ENCODE results near the gene RER1. TPM values are rescaled to one million over a fixed set of nuclear protein-coding genes. Genes with fewer than 3 reads are reported as not detected.

Gene RER1
- total RNA-seq, 1 donor from 2014 or later: 35.5 TPM

- H3K9me3 ChIP-seq (ENCODE audit: control insufficient read depth in 3 of 3, low read length in 3 of 3): no peaks in the 10 kb centered on the region
- no peak overlapping the region for H3K9ac ChIP-seq (ENCODE audit: low read depth in 1 of 3, low read length in 3 of 3)
- no peaks in the 10 kb centered on the region for H3K36me3 ChIP-seq (ENCODE audit: control insufficient read depth in 3 of 3, insufficient read depth in 3 of 3, low read length in 3 of 3)
- H3K27me3 ChIP-seq (ENCODE audit: control insufficient read depth in 3 of 3, insufficient read depth in 3 of 3, low read length in 3 of 3): peaks cover 39 to 64% (median 57%) of the 10 kb centered on the region in 3 donors
- no peak overlapping the region for H3K27ac ChIP-seq (ENCODE audit: low read depth, low read length)
- H3K4me1 ChIP-seq (ENCODE audit: control insufficient read depth in 3 of 3, insufficient read depth in 3 of 3, low read length in 3 of 3): no peaks in the 10 kb centered on the region
- no peak overlapping the region for H3K4me3 ChIP-seq (ENCODE audit: low read length in 3 of 3)
Observed at GRCh38 chr1:2452201-2452931, 60.7 kb downstream of the RER1 start.

- peaks cover 33 to 61% (median 51%) of the 10 kb centered on the region in 3 donors for H3K27me3 ChIP-seq (ENCODE audit: control insufficient read depth in 3 of 3, insufficient read depth in 3 of 3, low read length in 3 of 3)
- H3K36me3 ChIP-seq (ENCODE audit: control insufficient read depth in 3 of 3, insufficient read depth in 3 of 3, low read length in 3 of 3): no peaks in the 10 kb centered on the region
- no peak overlapping the region for H3K27ac ChIP-seq (ENCODE audit: low read depth, low read length)
- no peaks in the 10 kb centered on the region for H3K9me3 ChIP-seq (ENCODE audit: control insufficient read depth in 3 of 3, low read length in 3 of 3)
- no peak overlapping the region for H3K4me3 ChIP-seq (ENCODE audit: low read length in 3 of 3)
- H3K4me1 ChIP-seq (ENCODE audit: control insufficient read depth in 3 of 3, insufficient read depth in 3 of 3, low read length in 3 of 3): no peaks in the 10 kb centered on the region
- H3K9ac ChIP-seq (ENCODE audit: low read depth in 1 of 3, low read length in 3 of 3): no peak overlapping the region
Observed at GRCh38 chr1:2452932-2453315, 61.3 kb downstream of the RER1 start.

GRCh38 chr1:2454227-2454626, 62.6 kb downstream of the RER1 start:
- Histone ChIP-seq H3K27ac (ENCODE audit: low read depth, low read length) (no peak overlapping the region), H3K4me1 (ENCODE audit: control insufficient read depth in 3 of 3, insufficient read depth in 3 of 3, low read length in 3 of 3) (no peaks in the 10 kb centered on the region), H3K4me3 (ENCODE audit: low read length in 3 of 3) (no peak overlapping the region), H3K36me3 (ENCODE audit: control insufficient read depth in 3 of 3, insufficient read depth in 3 of 3, low read length in 3 of 3) (no peaks in the 10 kb centered on the region), H3K9ac (ENCODE audit: low read depth in 1 of 3, low read length in 3 of 3) (no peak overlapping the region), H3K27me3 (ENCODE audit: control insufficient read depth in 3 of 3, insufficient read depth in 3 of 3, low read length in 3 of 3) (peaks cover 28 to 59% (median 49%) of the 10 kb centered on the region in 3 donors), H3K9me3 (ENCODE audit: control insufficient read depth in 3 of 3, low read length in 3 of 3) (no peaks in the 10 kb centered on the region)

Other genes starting within 250 kb of the RER1 start
- gene FAAP20, start 197.1 kb upstream of the RER1 start, total RNA-seq: 13.0 TPM
- 19.3 TPM for gene SKI, start 163.5 kb upstream of the RER1 start, total RNA-seq
- gene MORN1, start 287 bp upstream of the RER1 start, total RNA-seq: 4.2 TPM
- 27.1 TPM for gene PEX10, start 20.7 kb downstream of the RER1 start, total RNA-seq
- under 0.01 TPM for gene PLCH2, start 84.4 kb downstream of the RER1 start, total RNA-seq
- 26.1 TPM for gene PANK4, start 134.8 kb downstream of the RER1 start, total RNA-seq
- 1.6 TPM for gene HES5, start 138.4 kb downstream of the RER1 start, total RNA-seq
- gene TNFRSF14, start 164.5 kb downstream of the RER1 start, total RNA-seq: 11.5 TPM
- 5.7 TPM for gene PRXL2B, start 194.9 kb downstream of the RER1 start, total RNA-seq
- gene MMEL1, start 241.2 kb downstream of the RER1 start, total RNA-seq: 1.0 TPM

Measured in skeletal muscle tissue (tissue), 4 donors.